Neural progenitor cell (in vitro differentiated cells): Measurements from ENCODE around the gene RALGDS.

Source experiments
- EZH2 ChIP-seq: fragments of 200-600 bp; sonication (generic); IDR thresholded peaks from 2 replicates; pipeline ENCODE4 v1.6.1; 2017; ENCODE audit warnings: antibody characterized with exemption, mild to moderate bottlenecking, moderate library complexity
- EZH2phosphoT487 ChIP-seq: fragments of 200-600 bp; sonication (generic); IDR thresholded peaks from 2 replicates; pipeline ENCODE4 v1.6.1; 2017; ENCODE audit warnings: antibody characterized with exemption
- TF ChIP-seq, protein P1 (sequence below): fragments of 200-600 bp; sonication (generic); IDR thresholded peaks from 2 replicates; pipeline ENCODE4 v1.5.1; 2017; ENCODE audit warnings: antibody characterized with exemption, mild to moderate bottlenecking

DNA sequence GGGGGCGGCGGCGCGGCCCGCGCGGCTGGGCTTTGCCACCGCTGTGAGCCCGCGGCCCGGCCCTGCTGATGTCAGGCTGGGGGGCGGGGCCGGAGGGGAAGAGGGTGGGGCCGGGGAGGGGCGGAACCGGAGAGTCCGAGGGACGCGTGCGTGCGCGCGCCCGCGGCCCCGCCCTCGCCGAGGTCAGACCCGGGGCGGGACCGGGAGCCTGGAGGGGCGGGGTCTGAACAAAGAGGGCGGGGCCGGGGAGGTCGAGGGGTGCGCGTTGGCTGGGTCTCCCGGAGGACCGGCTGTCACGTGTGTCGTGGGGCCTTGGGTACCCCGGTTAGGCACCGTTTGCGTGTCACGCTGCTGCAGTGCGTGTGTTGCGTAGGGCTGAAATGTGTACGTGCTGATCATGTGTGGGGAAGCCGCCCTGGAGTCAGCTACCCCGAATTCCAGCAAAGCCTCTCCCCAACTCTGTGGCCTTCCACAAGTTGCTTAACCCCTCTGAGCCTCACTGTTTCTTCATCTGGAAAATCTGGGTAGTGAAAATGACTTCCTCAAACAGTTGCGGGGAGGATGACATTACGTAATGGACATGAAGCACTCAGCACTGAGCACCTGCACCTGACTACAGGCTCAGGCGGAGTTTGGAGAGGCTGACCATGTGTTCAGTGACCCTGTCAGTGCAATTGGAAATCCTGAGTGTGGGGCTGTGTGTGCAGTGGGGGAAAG, at the start of gene RALGDS:
- TF ChIP-seq, protein P1, sequence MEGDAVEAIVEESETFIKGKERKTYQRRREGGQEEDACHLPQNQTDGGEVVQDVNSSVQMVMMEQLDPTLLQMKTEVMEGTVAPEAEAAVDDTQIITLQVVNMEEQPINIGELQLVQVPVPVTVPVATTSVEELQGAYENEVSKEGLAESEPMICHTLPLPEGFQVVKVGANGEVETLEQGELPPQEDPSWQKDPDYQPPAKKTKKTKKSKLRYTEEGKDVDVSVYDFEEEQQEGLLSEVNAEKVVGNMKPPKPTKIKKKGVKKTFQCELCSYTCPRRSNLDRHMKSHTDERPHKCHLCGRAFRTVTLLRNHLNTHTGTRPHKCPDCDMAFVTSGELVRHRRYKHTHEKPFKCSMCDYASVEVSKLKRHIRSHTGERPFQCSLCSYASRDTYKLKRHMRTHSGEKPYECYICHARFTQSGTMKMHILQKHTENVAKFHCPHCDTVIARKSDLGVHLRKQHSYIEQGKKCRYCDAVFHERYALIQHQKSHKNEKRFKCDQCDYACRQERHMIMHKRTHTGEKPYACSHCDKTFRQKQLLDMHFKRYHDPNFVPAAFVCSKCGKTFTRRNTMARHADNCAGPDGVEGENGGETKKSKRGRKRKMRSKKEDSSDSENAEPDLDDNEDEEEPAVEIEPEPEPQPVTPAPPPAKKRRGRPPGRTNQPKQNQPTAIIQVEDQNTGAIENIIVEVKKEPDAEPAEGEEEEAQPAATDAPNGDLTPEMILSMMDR, result no peak
- TF ChIP-seq EZH2 (no peak), EZH2phosphoT487 (no peak)
